ENCODE data around the gene SRGAP3.

The SRGAP3 gene

DNA sequence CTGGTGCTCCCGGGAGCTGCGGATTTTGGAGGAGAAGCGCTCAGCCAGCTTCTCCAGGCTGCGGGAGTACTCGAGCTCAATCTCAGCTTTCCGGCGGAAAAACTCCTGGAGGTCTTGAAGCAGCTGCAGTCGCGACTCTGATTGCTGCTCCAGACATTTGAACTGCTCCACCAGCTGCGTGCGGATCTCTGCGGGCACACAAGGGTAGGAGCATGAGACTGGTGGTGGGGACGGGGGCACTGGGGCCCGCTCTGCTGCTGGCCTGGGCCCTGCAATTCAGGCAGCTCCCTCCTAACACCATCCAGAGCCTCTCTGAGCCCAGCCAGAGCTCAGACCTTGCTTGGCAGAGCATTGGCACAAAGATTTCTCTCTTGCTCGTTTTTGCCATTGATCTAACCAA lies 124.7 kb downstream of the SRGAP3 start:
- Histone ChIP-seq H3K9me3 (ENCODE audit: control insufficient read depth, insufficient read depth, low read depth, low read length) (no peaks in the 10 kb centered on the region), H3K4me1 (ENCODE audit: control insufficient read depth, insufficient read depth, low read length) (no peaks in the 10 kb centered on the region), H3K4me3 (ENCODE audit: low read depth, low read length) (no peak overlapping the region), H3K27ac (ENCODE audit: extremely low read depth, low read depth, low read length) (no peak overlapping the region), H3K36me3 (ENCODE audit: control insufficient read depth in 2 of 2, insufficient read depth in 1 of 2, low read length in 2 of 2) (no peaks in the 10 kb centered on the region)
- ChIA-PET POLR2A (no interaction called here), CTCF (interaction anchor here (0.8 to 2.3 kb wide), 2 partner anchors 178 to 248 kb away, joined by 9 to 11 read pairs; no protein-coding TSS in a partner anchor)
- TF ChIP-seq, protein P1, sequence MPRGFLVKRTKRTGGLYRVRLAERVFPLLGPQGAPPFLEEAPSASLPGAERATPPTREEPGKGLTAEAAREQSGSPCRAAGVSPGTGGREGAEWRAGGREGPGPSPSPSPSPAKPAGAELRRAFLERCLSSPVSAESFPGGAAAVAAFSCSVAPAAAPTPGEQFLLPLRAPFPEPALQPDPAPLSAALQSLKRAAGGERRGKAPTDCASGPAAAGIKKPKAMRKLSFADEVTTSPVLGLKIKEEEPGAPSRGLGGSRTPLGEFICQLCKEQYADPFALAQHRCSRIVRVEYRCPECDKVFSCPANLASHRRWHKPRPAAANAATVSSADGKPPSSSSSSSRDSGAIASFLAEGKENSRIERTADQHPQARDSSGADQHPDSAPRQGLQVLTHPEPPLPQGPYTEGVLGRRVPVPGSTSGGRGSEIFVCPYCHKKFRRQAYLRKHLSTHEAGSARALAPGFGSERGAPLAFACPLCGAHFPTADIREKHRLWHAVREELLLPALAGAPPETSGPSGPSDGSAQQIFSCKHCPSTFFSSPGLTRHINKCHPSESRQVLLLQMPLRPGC (tag by site-specific recombination; IDR thresholded peaks at IDR 0.05): no peak
- TF ChIP-seq, protein P2, sequence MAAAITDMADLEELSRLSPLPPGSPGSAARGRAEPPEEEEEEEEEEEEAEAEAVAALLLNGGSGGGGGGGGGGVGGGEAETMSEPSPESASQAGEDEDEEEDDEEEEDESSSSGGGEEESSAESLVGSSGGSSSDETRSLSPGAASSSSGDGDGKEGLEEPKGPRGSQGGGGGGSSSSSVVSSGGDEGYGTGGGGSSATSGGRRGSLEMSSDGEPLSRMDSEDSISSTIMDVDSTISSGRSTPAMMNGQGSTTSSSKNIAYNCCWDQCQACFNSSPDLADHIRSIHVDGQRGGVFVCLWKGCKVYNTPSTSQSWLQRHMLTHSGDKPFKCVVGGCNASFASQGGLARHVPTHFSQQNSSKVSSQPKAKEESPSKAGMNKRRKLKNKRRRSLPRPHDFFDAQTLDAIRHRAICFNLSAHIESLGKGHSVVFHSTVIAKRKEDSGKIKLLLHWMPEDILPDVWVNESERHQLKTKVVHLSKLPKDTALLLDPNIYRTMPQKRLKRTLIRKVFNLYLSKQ (tag by site-specific recombination; IDR thresholded peaks at IDR 0.05; ENCODE audit: borderline replicate concordance): no peak
- no peak for TF ChIP-seq ZNF302 (tag by site-specific recombination; IDR thresholded peaks at IDR 0.05; ENCODE audit: low read depth)
- TF ChIP-seq ZNF157 (tag by site-specific recombination; IDR thresholded peaks at IDR 0.05): no peak
- no peak for TF ChIP-seq ZNF433 (tag by site-specific recombination; IDR thresholded peaks at IDR 0.05; ENCODE audit: low read depth)
- no peak; the same call in 1 of the 2 replicates for TF ChIP-seq ZNF341 (tag by site-specific recombination; IDR thresholded peaks at IDR 0.05; ENCODE audit: low read depth)
- TF ChIP-seq ZNF843 (tag by site-specific recombination; IDR thresholded peaks at IDR 0.05): no peak
- no peak for TF ChIP-seq ZBTB21 (tag by site-specific recombination; IDR thresholded peaks at IDR 0.05)

DNA sequence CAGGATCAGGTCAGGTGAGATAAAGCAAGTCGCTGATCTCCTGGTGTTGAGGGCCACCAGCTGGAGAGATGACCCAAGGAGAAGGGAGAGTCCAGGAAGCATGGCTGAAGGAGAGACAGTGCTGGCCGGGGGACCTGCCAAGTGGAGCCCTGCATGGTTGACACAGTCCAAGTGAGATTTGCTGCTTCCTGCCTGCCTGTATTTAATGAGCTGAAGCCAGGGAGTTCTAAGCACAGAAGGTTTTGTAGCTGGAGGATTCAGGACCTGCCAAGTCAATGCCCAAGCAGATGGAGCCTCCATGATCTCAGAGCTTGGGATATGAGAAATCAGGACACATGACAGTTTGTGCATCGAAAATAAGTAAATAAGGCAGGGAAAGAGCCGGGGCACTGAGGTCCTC lies 125.6 kb downstream of the SRGAP3 start:
- Histone ChIP-seq H3K4me3 (ENCODE audit: low read depth, low read length) (no peak overlapping the region), H3K9me3 (ENCODE audit: control insufficient read depth, insufficient read depth, low read depth, low read length) (no peaks in the 10 kb centered on the region), H3K27ac (ENCODE audit: extremely low read depth, low read depth, low read length) (no peak overlapping the region), H3K4me1 (ENCODE audit: control insufficient read depth, insufficient read depth, low read length) (no peaks in the 10 kb centered on the region), H3K36me3 (ENCODE audit: control insufficient read depth in 2 of 2, insufficient read depth in 1 of 2, low read length in 2 of 2) (no peaks in the 10 kb centered on the region)
- POLR2A ChIA-PET: interaction anchor here (1.0 kb wide), 1 partner anchor 19 kb away, joined by 5 read pairs; no protein-coding TSS in a partner anchor
- CTCF ChIA-PET: no interaction called here
- no peak for TF ChIP-seq GFI1B (tag by site-specific recombination; IDR thresholded peaks at IDR 0.05)
- no peak for TF ChIP-seq ZNF23 (tag by site-specific recombination; IDR thresholded peaks at IDR 0.05; ENCODE audit: borderline replicate concordance)
- no peak for TF ChIP-seq ZNF175 (tag by site-specific recombination; IDR thresholded peaks at IDR 0.05)
- TF ChIP-seq, protein P3, sequence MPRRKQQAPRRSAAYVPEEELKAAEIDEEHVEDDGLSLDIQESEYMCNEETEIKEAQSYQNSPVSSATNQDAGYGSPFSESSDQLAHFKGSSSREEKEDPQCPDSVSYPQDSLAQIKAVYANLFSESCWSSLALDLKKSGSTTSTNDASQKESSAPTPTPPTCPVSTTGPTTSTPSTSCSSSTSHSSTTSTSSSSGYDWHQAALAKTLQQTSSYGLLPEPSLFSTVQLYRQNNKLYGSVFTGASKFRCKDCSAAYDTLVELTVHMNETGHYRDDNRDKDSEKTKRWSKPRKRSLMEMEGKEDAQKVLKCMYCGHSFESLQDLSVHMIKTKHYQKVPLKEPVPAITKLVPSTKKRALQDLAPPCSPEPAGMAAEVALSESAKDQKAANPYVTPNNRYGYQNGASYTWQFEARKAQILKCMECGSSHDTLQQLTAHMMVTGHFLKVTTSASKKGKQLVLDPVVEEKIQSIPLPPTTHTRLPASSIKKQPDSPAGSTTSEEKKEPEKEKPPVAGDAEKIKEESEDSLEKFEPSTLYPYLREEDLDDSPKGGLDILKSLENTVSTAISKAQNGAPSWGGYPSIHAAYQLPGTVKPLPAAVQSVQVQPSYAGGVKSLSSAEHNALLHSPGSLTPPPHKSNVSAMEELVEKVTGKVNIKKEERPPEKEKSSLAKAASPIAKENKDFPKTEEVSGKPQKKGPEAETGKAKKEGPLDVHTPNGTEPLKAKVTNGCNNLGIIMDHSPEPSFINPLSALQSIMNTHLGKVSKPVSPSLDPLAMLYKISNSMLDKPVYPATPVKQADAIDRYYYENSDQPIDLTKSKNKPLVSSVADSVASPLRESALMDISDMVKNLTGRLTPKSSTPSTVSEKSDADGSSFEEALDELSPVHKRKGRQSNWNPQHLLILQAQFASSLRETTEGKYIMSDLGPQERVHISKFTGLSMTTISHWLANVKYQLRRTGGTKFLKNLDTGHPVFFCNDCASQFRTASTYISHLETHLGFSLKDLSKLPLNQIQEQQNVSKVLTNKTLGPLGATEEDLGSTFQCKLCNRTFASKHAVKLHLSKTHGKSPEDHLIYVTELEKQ (tag by site-specific recombination; IDR thresholded peaks at IDR 0.05; ENCODE audit: borderline replicate concordance): no peak
- TF ChIP-seq ZNF426 (tag by site-specific recombination; IDR thresholded peaks at IDR 0.05): no peak
- no peak for TF ChIP-seq KLF9 (tag by site-specific recombination; IDR thresholded peaks at IDR 0.05; ENCODE audit: low read depth)
- no peak for TF ChIP-seq ZNF416 (tag by site-specific recombination; IDR thresholded peaks at IDR 0.05)
- no peak for TF ChIP-seq ZNF24 (tag by site-specific recombination; IDR thresholded peaks at IDR 0.05)
- no peak for TF ChIP-seq ZNF366 (tag by site-specific recombination; conservative IDR thresholded peaks at IDR 0.05)
- TF ChIP-seq, protein P1 (tag by site-specific recombination; IDR thresholded peaks at IDR 0.05): no peak
- no peak for TF ChIP-seq SCRT2 (tag by site-specific recombination; IDR thresholded peaks at IDR 0.05)
- TF ChIP-seq ZNF433 (tag by site-specific recombination; IDR thresholded peaks at IDR 0.05; ENCODE audit: low read depth): no peak
- TF ChIP-seq ZNF138 (tag by site-specific recombination; IDR thresholded peaks at IDR 0.05; ENCODE audit: borderline replicate concordance): no peak
- TF ChIP-seq ZNF157 (tag by site-specific recombination; IDR thresholded peaks at IDR 0.05): no peak
- TF ChIP-seq ZNF549 (tag by site-specific recombination; IDR thresholded peaks at IDR 0.05): no peak
- no peak for TF ChIP-seq ZNF391 (tag by site-specific recombination; IDR thresholded peaks at IDR 0.05; ENCODE audit: borderline replicate concordance, low read depth)
- TF ChIP-seq, protein P4, sequence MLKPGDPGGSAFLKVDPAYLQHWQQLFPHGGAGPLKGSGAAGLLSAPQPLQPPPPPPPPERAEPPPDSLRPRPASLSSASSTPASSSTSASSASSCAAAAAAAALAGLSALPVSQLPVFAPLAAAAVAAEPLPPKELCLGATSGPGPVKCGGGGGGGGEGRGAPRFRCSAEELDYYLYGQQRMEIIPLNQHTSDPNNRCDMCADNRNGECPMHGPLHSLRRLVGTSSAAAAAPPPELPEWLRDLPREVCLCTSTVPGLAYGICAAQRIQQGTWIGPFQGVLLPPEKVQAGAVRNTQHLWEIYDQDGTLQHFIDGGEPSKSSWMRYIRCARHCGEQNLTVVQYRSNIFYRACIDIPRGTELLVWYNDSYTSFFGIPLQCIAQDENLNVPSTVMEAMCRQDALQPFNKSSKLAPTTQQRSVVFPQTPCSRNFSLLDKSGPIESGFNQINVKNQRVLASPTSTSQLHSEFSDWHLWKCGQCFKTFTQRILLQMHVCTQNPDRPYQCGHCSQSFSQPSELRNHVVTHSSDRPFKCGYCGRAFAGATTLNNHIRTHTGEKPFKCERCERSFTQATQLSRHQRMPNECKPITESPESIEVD (tag by site-specific recombination; IDR thresholded peaks at IDR 0.05): no peak
- TF ChIP-seq, protein P5, sequence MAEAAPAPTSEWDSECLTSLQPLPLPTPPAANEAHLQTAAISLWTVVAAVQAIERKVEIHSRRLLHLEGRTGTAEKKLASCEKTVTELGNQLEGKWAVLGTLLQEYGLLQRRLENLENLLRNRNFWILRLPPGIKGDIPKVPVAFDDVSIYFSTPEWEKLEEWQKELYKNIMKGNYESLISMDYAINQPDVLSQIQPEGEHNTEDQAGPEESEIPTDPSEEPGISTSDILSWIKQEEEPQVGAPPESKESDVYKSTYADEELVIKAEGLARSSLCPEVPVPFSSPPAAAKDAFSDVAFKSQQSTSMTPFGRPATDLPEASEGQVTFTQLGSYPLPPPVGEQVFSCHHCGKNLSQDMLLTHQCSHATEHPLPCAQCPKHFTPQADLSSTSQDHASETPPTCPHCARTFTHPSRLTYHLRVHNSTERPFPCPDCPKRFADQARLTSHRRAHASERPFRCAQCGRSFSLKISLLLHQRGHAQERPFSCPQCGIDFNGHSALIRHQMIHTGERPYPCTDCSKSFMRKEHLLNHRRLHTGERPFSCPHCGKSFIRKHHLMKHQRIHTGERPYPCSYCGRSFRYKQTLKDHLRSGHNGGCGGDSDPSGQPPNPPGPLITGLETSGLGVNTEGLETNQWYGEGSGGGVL (tag by site-specific recombination; IDR thresholded peaks at IDR 0.05): no peak
